OCI-LY1 (cell line): ENCODE results near the gene KIRREL2.
"Not testable (repeated sequence)": the region's sequence is repeated elsewhere in the genome, so short reads cannot be mapped to it uniquely, and the experiment has no call there.

ENCODE experiments used
- H2AFZ ChIP-seq: fragments of 200-600 bp; sonication (generic), shearing (Covaris generic); 2 replicates; pipeline ENCODE4 v1.6.0; 2014; ENCODE audit warnings: antibody characterized with exemption, mild to moderate bottlenecking, low read length
- H3F3A ChIP-seq: fragments of 200-600 bp; sonication (generic), shearing (Covaris generic); 2 replicates; pipeline ENCODE4 v1.6.0; 2014; ENCODE audit warnings: mild to moderate bottlenecking, antibody characterized with exemption, low read length, moderate library complexity; ENCODE audit not compliant: insufficient read depth
- H3K27ac ChIP-seq: fragments of 200-600 bp; sonication (generic); 2 replicates; pipeline ENCODE4 v1.5.1; 2014; ENCODE audit warnings: low read length, mixed run types, mild to moderate bottlenecking, low read depth; ENCODE audit not compliant: poor library complexity, severe bottlenecking
- H3K27me3 ChIP-seq: fragments of 200-600 bp; sonication (generic); 2 replicates; pipeline ENCODE4 v1.6.0; 2014; ENCODE audit warnings: antibody characterized with exemption, mild to moderate bottlenecking, low read length, moderate library complexity; ENCODE audit not compliant: insufficient read depth
- H3K36me3 ChIP-seq: fragments of 200-600 bp; sonication (generic); 2 replicates; pipeline ENCODE4 v1.6.1; 2014; ENCODE audit warnings: mild to moderate bottlenecking, antibody characterized with exemption, low read length, moderate library complexity, mixed read lengths; ENCODE audit not compliant: insufficient read depth
- H3K4me1 ChIP-seq: fragments of 200-600 bp; sonication (generic); 2 replicates; pipeline ENCODE4 v1.5.1; 2014; ENCODE audit warnings: mild to moderate bottlenecking, low read length, moderate library complexity; ENCODE audit not compliant: insufficient read depth, severe bottlenecking
- H3K4me2 ChIP-seq: fragments of 200-600 bp; sonication (generic), shearing (Covaris generic); 2 replicates; pipeline ENCODE4 v1.6.1; 2014; ENCODE audit warnings: low read length
- H3K4me3 ChIP-seq: fragments of 200-600 bp; sonication (generic); 2 replicates; pipeline ENCODE4 v1.5.1; 2014; ENCODE audit warnings: low read length, low read depth, mild to moderate bottlenecking, mixed read lengths; ENCODE audit not compliant: poor library complexity, severe bottlenecking
- H3K79me2 ChIP-seq: fragments of 200-600 bp; shearing (Covaris generic); 2 replicates; pipeline ENCODE4 v1.6.1; 2016; ENCODE audit warnings: mixed run types, low read length, mixed read lengths; ENCODE audit not compliant: insufficient read depth
- H3K9ac ChIP-seq: fragments of 200-600 bp; sonication (generic), shearing (Covaris generic); 2 replicates; pipeline ENCODE4 v1.6.1; 2014; ENCODE audit warnings: mild to moderate bottlenecking, low read length, mixed read lengths
- H3K9me2 ChIP-seq: fragments of 200-600 bp; sonication (generic), shearing (Covaris generic); 2 replicates; pipeline ENCODE4 v1.6.1; 2014; ENCODE audit warnings: low read depth, mild to moderate bottlenecking, low read length, mixed read lengths
- H3K9me3 ChIP-seq: fragments of 200-600 bp; shearing (Covaris generic); 2 replicates; pipeline ENCODE4 v1.6.1; 2014; ENCODE audit warnings: low read length, mixed read lengths
- H4K20me1 ChIP-seq: fragments of 200-600 bp; sonication (generic), shearing (Covaris generic); 2 replicates; pipeline ENCODE4 v1.6.0; 2016; ENCODE audit warnings: mild to moderate bottlenecking, low read length; ENCODE audit not compliant: insufficient read depth
- CTCF ChIP-seq: fragments of 200-600 bp; sonication (generic), shearing (Covaris generic); IDR thresholded peaks from 2 replicates; pipeline ENCODE4 v1.5.1; 2017; ENCODE audit warnings: mild to moderate bottlenecking, antibody characterized with exemption, low read length, moderate library complexity, mixed read lengths
- EZH2 ChIP-seq: fragments of 200-600 bp; sonication (generic), shearing (Covaris generic); IDR thresholded peaks from 2 replicates; pipeline ENCODE4 v1.8.0; 2017; ENCODE audit warnings: borderline replicate concordance, mixed run types, mild to moderate bottlenecking, antibody characterized with exemption, low read length, moderate library complexity, mixed read lengths

Gene KIRREL2

GRCh38 chr19:35832054-35832453, 24.7 kb upstream of the KIRREL2 start:
- Histone ChIP-seq H3K36me3 (no peaks in the 10 kb centered on the region), H3K4me2 (no peak overlapping the region), H3K4me3 (no peak overlapping the region), H3K79me2 (no peaks in the 10 kb centered on the region), H3K27ac (no peak overlapping the region), H3K9me3 (no peaks in the 10 kb centered on the region), H3K4me1 (no peaks in the 10 kb centered on the region), H2AFZ (no peak overlapping the region), H3F3A (no peaks in the 10 kb centered on the region), H4K20me1 (no peaks in the 10 kb centered on the region), H3K9me2 (no peaks in the 10 kb centered on the region), H3K9ac (no peak overlapping the region), H3K27me3 (no peaks in the 10 kb centered on the region; the same call in 1 of the 2 replicates)
- no peak for TF ChIP-seq CTCF
- TF ChIP-seq EZH2: no peak

GRCh38 chr19:35833972-35834371, 22.7 kb upstream of the KIRREL2 start:
- Histone ChIP-seq H3K79me2 (no peaks in the 10 kb centered on the region), H3K9me3 (no peaks in the 10 kb centered on the region), H2AFZ (no peak overlapping the region), H3K4me1 (no peaks in the 10 kb centered on the region), H3K9me2 (no peaks in the 10 kb centered on the region), H3K27ac (no peak overlapping the region), H3F3A (no peaks in the 10 kb centered on the region), H4K20me1 (no peaks in the 10 kb centered on the region), H3K4me2 (no peak overlapping the region), H3K27me3 (peaks cover 1% of the 10 kb centered on the region; the same call in 1 of the 2 replicates), H3K9ac (no peak overlapping the region), H3K36me3 (no peaks in the 10 kb centered on the region), H3K4me3 (no peak overlapping the region)
- TF ChIP-seq CTCF (no peak), EZH2 (no peak)

GRCh38 chr19:35836096-35836495, 20.6 kb upstream of the KIRREL2 start:
- not testable (repeated sequence) for H3K4me3 ChIP-seq, H3K27ac ChIP-seq, H3F3A ChIP-seq, H3K36me3 ChIP-seq, H4K20me1 ChIP-seq, H3K4me1 ChIP-seq, H3K9ac ChIP-seq, H3K27me3 ChIP-seq, H3K9me3 ChIP-seq, H3K4me2 ChIP-seq, H2AFZ ChIP-seq, H3K79me2 ChIP-seq, H3K9me2 ChIP-seq

- Histone ChIP-seq H3K9me2 (no peaks in the 10 kb centered on the region), H3F3A (no peaks in the 10 kb centered on the region), H3K9ac (no peak overlapping the region), H3K9me3 (0 out of 2 replicates have a peak, but pooled peaks cover 3% of the 10 kb centered on the region), H3K27me3 (0 out of 2 replicates have a peak, but pooled peaks cover 7% of the 10 kb centered on the region), H3K36me3 (no peaks in the 10 kb centered on the region; the same call in 1 of the 2 replicates), H3K79me2 (no peaks in the 10 kb centered on the region), H3K4me3 (no peak overlapping the region), H4K20me1 (no peaks in the 10 kb centered on the region), H3K4me2 (no peak overlapping the region), H3K27ac (no peak overlapping the region), H3K4me1 (no peaks in the 10 kb centered on the region), H2AFZ (no peak overlapping the region)
- TF ChIP-seq EZH2: no peak
- no peak for TF ChIP-seq CTCF
Observed at GRCh38 chr19:35841961-35842595, 14.6 kb upstream of the KIRREL2 start.
